ENCODE data around the gene RSRC2. TPM values are rescaled to one million over a fixed set of nuclear protein-coding genes. Genes with fewer than 3 reads are reported as not detected.

Gene RSRC2, protein sequence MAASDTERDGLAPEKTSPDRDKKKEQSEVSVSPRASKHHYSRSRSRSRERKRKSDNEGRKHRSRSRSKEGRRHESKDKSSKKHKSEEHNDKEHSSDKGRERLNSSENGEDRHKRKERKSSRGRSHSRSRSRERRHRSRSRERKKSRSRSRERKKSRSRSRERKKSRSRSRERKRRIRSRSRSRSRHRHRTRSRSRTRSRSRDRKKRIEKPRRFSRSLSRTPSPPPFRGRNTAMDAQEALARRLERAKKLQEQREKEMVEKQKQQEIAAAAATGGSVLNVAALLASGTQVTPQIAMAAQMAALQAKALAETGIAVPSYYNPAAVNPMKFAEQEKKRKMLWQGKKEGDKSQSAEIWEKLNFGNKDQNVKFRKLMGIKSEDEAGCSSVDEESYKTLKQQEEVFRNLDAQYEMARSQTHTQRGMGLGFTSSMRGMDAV
- 64.9 and 66.2 TPM in 2 replicates for total RNA-seq (2021)
- long read RNA-seq, transcript RSRC2-220 (11 exons, 2,001 nt), result minor isoform, 6 of 201 reads
- long read RNA-seq, transcript RSRC2-204 (11 exons, 1,956 nt), result minor isoform, 10 of 201 reads
- long read RNA-seq, transcript RSRC2-201 (10 exons, 3,520 nt), result major isoform, 32 of 201 reads
- long read RNA-seq, partial matches to known transcripts, result 40 of 201 reads
- long read RNA-seq, other reads (novel, unspliced or antisense), result 112 of 201 reads

DNA sequence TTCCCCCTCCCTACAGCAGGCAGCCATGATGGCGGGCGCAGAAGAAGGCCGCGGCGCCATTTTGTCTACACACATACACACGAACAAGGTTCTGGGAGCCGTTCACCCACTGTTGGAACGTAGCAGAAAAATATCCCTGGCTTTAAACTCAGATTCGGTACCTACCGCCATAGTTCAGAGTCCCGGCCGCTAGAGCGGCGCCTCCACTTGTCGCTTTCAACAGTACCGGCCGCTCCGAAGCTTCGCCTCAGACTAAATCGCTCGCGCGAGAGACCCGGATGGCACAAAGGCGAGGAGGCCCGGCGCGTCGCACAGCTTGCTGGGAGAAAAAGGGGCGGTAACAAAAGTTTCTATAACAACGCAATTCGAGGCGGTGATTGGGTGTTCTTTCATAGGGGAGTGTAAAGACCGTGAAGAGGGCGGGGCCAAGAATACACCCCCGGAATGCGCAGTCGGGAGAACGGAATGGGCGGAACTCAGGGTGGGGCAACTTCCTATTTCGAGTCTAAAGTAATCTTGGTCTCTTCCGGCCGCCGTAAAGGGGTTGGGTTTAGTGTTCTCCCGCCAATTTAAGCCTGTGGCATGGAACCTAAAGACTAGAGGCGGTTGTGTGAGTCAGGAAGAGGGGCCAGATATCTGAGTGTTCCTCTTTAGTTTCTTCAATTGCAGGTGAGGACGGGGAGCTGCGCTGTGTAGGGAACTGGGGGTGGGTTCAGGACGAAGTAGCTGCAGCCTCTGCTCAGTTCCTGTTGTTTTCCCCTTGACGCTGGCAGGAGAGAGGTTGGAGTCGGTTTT, at the start of gene RSRC2, which contains the start of gene KNTC1:
TSS of gene RSRC2 (minus strand) at position 254 of the 795 bp plus-strand sequence. CDS start at position 171, 83 bp downstream.
TSS of gene KNTC1 (plus strand) at position 567 of the 795 bp plus-strand sequence. CDS start 2,815 bp downstream, outside the sequence.
- peak within 1 kb of the TSS; percentile 98 for H3K56ac ChIP-seq (ENCODE audit: insufficient read length, low read depth, low read length)
- peak within 1 kb of the TSS; percentile 95 for H3K4me2 ChIP-seq (ENCODE audit: insufficient read depth, insufficient read length, low read length)
- H3K9me3 ChIP-seq (ENCODE audit: control insufficient read depth, low read depth, low read length), result no peaks in the 10 kb centered on the region
- Mint-ChIP-seq H3K4me1 (peaks cover 20 to 22% of the 10 kb centered on the region in 2 experiments), H3K27ac (no peak within 1 kb of the TSS; a peak in 1 of 7 replicates), H3K27me3 (ENCODE audit: low read depth) (no peaks in the 10 kb centered on the region), H3K4me3 (no peak within 1 kb of the TSS), H3K36me3 (ENCODE audit: insufficient read depth in 1 of 3, low read depth in 3 of 3) (peaks cover 27 to 44% (median 44%) of the 10 kb centered on the region in 3 experiments), H3K9me3 (no peaks in the 10 kb centered on the region)
- peaks cover 3% of the 10 kb centered on the region for H3K79me1 ChIP-seq (ENCODE audit: insufficient read depth, low read depth, low read length, poor library complexity, severe bottlenecking)
- peak within 1 kb of the TSS; percentile 100 for H2BK120ac ChIP-seq (ENCODE audit: low read depth, low read length, poor library complexity, severe bottlenecking)
- peak within 1 kb of the TSS; percentile 99; the same call in 1 of the 2 replicates for H3K4ac ChIP-seq (ENCODE audit: low read depth, low read length)
- peak within 1 kb of the TSS; percentile 96 for H2BK12ac ChIP-seq (ENCODE audit: insufficient read length, low read depth, low read length)
- peak within 1 kb of the TSS; percentile 100 for H3K14ac ChIP-seq (ENCODE audit: insufficient read depth, low read length)
- H3K9ac ChIP-seq (ENCODE audit: extremely low read depth, insufficient read length, low read length), result peak within 1 kb of the TSS; percentile 100
- H2BK20ac ChIP-seq (ENCODE audit: low read depth, low read length, poor library complexity, severe bottlenecking), result peak within 1 kb of the TSS; percentile 97
- H3K79me2 ChIP-seq (ENCODE audit: insufficient read depth, low read length), result peaks cover 44% of the 10 kb centered on the region
- H2AFZ ChIP-seq (ENCODE audit: low read length), result peak within 1 kb of the TSS; percentile 9
- H3K18ac ChIP-seq (ENCODE audit: insufficient read length, low read depth, low read length), result peak within 1 kb of the TSS; percentile 100
- H4K20me1 ChIP-seq (ENCODE audit: control insufficient read depth, insufficient read depth, insufficient read length), result no peaks in the 10 kb centered on the region
- H2BK15ac ChIP-seq (ENCODE audit: low read depth, low read length), result no peak within 1 kb of the TSS; the same call in 1 of the 2 replicates
- H4K5ac ChIP-seq (ENCODE audit: insufficient read length, low read depth, low read length), result peak within 1 kb of the TSS; percentile 100
- no peak within 1 kb of the TSS for H4K8ac ChIP-seq (replicated peaks; ENCODE audit: insufficient read length, low read depth, low read length)
- H3K23me2 ChIP-seq (ENCODE audit: insufficient read length, low read depth, low read length, poor library complexity, severe bottlenecking), result peaks cover 4% of the 10 kb centered on the region
- no peak within 1 kb of the TSS for H2AK5ac ChIP-seq (ENCODE audit: insufficient read length, low read length)
- H3K27ac ChIP-seq (ENCODE audit: insufficient read length, low read depth, low read length), result peak within 1 kb of the TSS; percentile 99
- TF ChIP-seq, protein P1, sequence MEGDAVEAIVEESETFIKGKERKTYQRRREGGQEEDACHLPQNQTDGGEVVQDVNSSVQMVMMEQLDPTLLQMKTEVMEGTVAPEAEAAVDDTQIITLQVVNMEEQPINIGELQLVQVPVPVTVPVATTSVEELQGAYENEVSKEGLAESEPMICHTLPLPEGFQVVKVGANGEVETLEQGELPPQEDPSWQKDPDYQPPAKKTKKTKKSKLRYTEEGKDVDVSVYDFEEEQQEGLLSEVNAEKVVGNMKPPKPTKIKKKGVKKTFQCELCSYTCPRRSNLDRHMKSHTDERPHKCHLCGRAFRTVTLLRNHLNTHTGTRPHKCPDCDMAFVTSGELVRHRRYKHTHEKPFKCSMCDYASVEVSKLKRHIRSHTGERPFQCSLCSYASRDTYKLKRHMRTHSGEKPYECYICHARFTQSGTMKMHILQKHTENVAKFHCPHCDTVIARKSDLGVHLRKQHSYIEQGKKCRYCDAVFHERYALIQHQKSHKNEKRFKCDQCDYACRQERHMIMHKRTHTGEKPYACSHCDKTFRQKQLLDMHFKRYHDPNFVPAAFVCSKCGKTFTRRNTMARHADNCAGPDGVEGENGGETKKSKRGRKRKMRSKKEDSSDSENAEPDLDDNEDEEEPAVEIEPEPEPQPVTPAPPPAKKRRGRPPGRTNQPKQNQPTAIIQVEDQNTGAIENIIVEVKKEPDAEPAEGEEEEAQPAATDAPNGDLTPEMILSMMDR (conservative IDR thresholded peaks at IDR 0.05), result no peak
- peak within 1 kb of the TSS; percentile 99 for H3T11ph ChIP-seq (ENCODE audit: low read length)
- H3K27me3 ChIP-seq (ENCODE audit: insufficient read depth, low read length), result no peaks in the 10 kb centered on the region
- no peaks in the 10 kb centered on the region for H3K4me1 ChIP-seq (ENCODE audit: insufficient read depth, low read length)
- WGBS (ENCODE audit: extremely low coverage, insufficient read length, low lambda C conversion rate), result no CpG with 5 or more reads among the region's 51 CpGs
- peak within 1 kb of the TSS; percentile 100 for H2BK5ac ChIP-seq (ENCODE audit: insufficient read length, low read length)
- no peak within 1 kb of the TSS for H3K23ac ChIP-seq (ENCODE audit: insufficient read length, low read depth, low read length)
- peak within 1 kb of the TSS; percentile 37 for H4K91ac ChIP-seq (ENCODE audit: insufficient read length, low read depth, low read length)
- DNase-seq, result peak; percentile 100
